Measurements from ENCODE around the gene MRGPRD.

Gene MRGPRD

GRCh38 chr11:68930991-68931855, 49.6 kb downstream of the MRGPRD start:
- no peak for DNase-seq

Measured in islet precursor cell (in vitro differentiated cells).